Spinal cord (tissue), 10 donors: ENCODE measurements around the gene TBC1D22A. TPM values are rescaled to one million over a fixed set of nuclear protein-coding genes. Genes with fewer than 3 reads are reported as not detected.
A peak's percentile ranks its signal among the peaks of the same experiment; 100 is the strongest.

Experiments
- DNase-seq, 6 donors: peaks; one replicate each; pipeline versions ENCODE4 v3.0.0 to v3.0.0-alpha.2; 2013 to 2015; ENCODE audit warnings: low spot score in 6 of 6, low read depth in 4 of 6
- H3K27ac ChIP-seq: one replicate; pipeline ENCODE4 v1.5.1; 2013; ENCODE audit warnings: low read depth, low read length, control low read depth
- H3K27me3 ChIP-seq: one replicate; pipeline ENCODE4 v1.6.1; 2013; ENCODE audit warnings: low read length; ENCODE audit not compliant: control insufficient read depth, insufficient read depth
- H3K36me3 ChIP-seq: one replicate; pipeline ENCODE4 v1.6.1; 2013; ENCODE audit warnings: low read length; ENCODE audit not compliant: control insufficient read depth, insufficient read depth
- H3K4me1 ChIP-seq: one replicate; pipeline ENCODE4 v1.6.1; 2013; ENCODE audit warnings: low read length; ENCODE audit not compliant: control insufficient read depth, insufficient read depth
- H3K4me3 ChIP-seq: one replicate; pipeline ENCODE4 v1.5.1; 2013; ENCODE audit warnings: low read depth, low read length, control low read depth
- H3K9me3 ChIP-seq: one replicate; pipeline ENCODE4 v1.6.1; 2013; ENCODE audit warnings: low read length; ENCODE audit not compliant: control insufficient read depth, insufficient read depth
- WGBS: methylation state at CpG from one replicate; pipeline ENCODE4 v1.1.5; 2013; ENCODE audit warnings: missing lambda C conversion rate; ENCODE audit not compliant: insufficient coverage; 5-methylcytosine and 5-hydroxymethylcytosine counted together
- polyA plus RNA-seq, 2 donors: library from polyadenylated mRNA; unstranded; fragments of 120-200 nt; gene quantifications; one replicate each; pipeline ENCODE4 v1.2.1, GENCODE V29; 2013; ENCODE audit not compliant: insufficient read length in 2 of 2
- total RNA-seq, 2 donors: library from RNA; depleted of rRNA in 1 of 2; stranded (reverse); fragments of 120-200 nt in 1 of 2; fragments of >200 nt in 1 of 2; gene quantifications; one replicate each; pipeline versions ENCODE4 v1.2.3 to v1.2.4, GENCODE V29; 2013 to 2014
- donor health status: healthy.

Gene TBC1D22A
- total and polyA plus RNA-seq, 4 donors = 7.1 to 14.6 (median 10.8) TPM

GRCh38 chr22:47213571-47214230 lies 451.3 kb downstream of the TBC1D22A start:
- H3K36me3 ChIP-seq = no peaks in the 10 kb centered on the region
- H3K27ac ChIP-seq = no peak overlapping the region
- peak in 1 of 6 donors; percentile 38 for DNase-seq
- WGBS = 89% methylated on average over 16 of the region's 16 CpGs
- H3K9me3 ChIP-seq = no peaks in the 10 kb centered on the region
- no peaks in the 10 kb centered on the region for H3K27me3 ChIP-seq
- peaks cover 3% of the 10 kb centered on the region for H3K4me1 ChIP-seq
- no peak overlapping the region for H3K4me3 ChIP-seq

- WGBS = 100% methylated on average over 1 of the region's 5 CpGs
- no peaks in the 10 kb centered on the region for H3K9me3 ChIP-seq
- H3K36me3 ChIP-seq = no peaks in the 10 kb centered on the region
- H3K4me3 ChIP-seq = no peak overlapping the region
- no peak for DNase-seq
- no peaks in the 10 kb centered on the region for H3K4me1 ChIP-seq
- H3K27ac ChIP-seq = no peak overlapping the region
- H3K27me3 ChIP-seq = no peaks in the 10 kb centered on the region
These were observed 453.4 kb downstream of the TBC1D22A start for GRCh38 chr22:47215851-47216250.

- H3K4me3 ChIP-seq = no peak overlapping the region
- H3K4me1 ChIP-seq = peaks cover 8% of the 10 kb centered on the region
- no peak for DNase-seq
- 96% methylated on average over 15 of the region's 15 CpGs for WGBS
- no peaks in the 10 kb centered on the region for H3K27me3 ChIP-seq
- H3K36me3 ChIP-seq = no peaks in the 10 kb centered on the region
- no peak overlapping the region for H3K27ac ChIP-seq
- no peaks in the 10 kb centered on the region for H3K9me3 ChIP-seq
These were observed 456.2 kb downstream of the TBC1D22A start for GRCh38 chr22:47218671-47219070.

- no peak overlapping the region for H3K27ac ChIP-seq
- H3K27me3 ChIP-seq = no peaks in the 10 kb centered on the region
- no peak for DNase-seq
- no peak overlapping the region for H3K4me3 ChIP-seq
- no peaks in the 10 kb centered on the region for H3K36me3 ChIP-seq
- WGBS = 86% methylated on average over 9 of the region's 10 CpGs
- H3K4me1 ChIP-seq = peaks cover 8% of the 10 kb centered on the region
- no peaks in the 10 kb centered on the region for H3K9me3 ChIP-seq
These were observed 457.3 kb downstream of the TBC1D22A start for GRCh38 chr22:47219789-47220188.

- H3K4me1 ChIP-seq = peaks cover 8% of the 10 kb centered on the region
- no peak for DNase-seq
- WGBS = 87% methylated on average over 5 of the region's 5 CpGs
- H3K36me3 ChIP-seq = no peaks in the 10 kb centered on the region
- H3K27ac ChIP-seq = no peak overlapping the region
- no peaks in the 10 kb centered on the region for H3K27me3 ChIP-seq
- H3K4me3 ChIP-seq = no peak overlapping the region
- no peaks in the 10 kb centered on the region for H3K9me3 ChIP-seq
These were observed 458.3 kb downstream of the TBC1D22A start for GRCh38 chr22:47220752-47221151.

GRCh38 chr22:47221840-47222615 lies 459.6 kb downstream of the TBC1D22A start:
- DNase-seq = peak in 1 of 6 donors; percentile 78
- WGBS = 37% methylated on average over 19 of the region's 20 CpGs
- no peaks in the 10 kb centered on the region for H3K36me3 ChIP-seq
- no peaks in the 10 kb centered on the region for H3K27me3 ChIP-seq
- H3K4me1 ChIP-seq = peaks cover 8% of the 10 kb centered on the region
- H3K4me3 ChIP-seq = no peak overlapping the region
- H3K9me3 ChIP-seq = no peaks in the 10 kb centered on the region
- H3K27ac ChIP-seq = no peak overlapping the region

Other genes with a start within 250 kb of the TBC1D22A start
- 1 to 10 TPM; 2.9 to 5.6 TPM for gene CELSR1, start 225.0 kb upstream of the TBC1D22A start, total RNA-seq
- 1 to 10 TPM; 7.6 to 8.2 TPM for gene CELSR1, start 225.0 kb upstream of the TBC1D22A start, polyA plus RNA-seq
- gene GRAMD4, start 142.3 kb upstream of the TBC1D22A start, total RNA-seq = 10 to 100 TPM; 25.1 to 36.8 TPM
- gene GRAMD4, start 142.3 kb upstream of the TBC1D22A start, polyA plus RNA-seq = 10 to 100 TPM; 42.2 to 42.5 TPM
- gene CERK, start 24.4 kb upstream of the TBC1D22A start, total RNA-seq = 10 to 100 TPM; 43.1 to 55.3 TPM
- 10 to 100 TPM; 54.4 to 54.5 TPM for gene CERK, start 24.4 kb upstream of the TBC1D22A start, polyA plus RNA-seq